MCF 10A (cell line): ENCODE data around the gene CYTH2. TPM values are rescaled to one million over a fixed set of nuclear protein-coding genes. Genes with fewer than 3 reads are reported as not detected.

Experiments used
- BruUV-seq: library from RNA; stranded (reverse); fragments of 400-500 nt; replicated peaks from 2 replicates; lab custom pipeline; 2021; lab: Mats Ljungman, UMichigan
- CTCF ChIA-PET: fragments of 300-600 bp; sonication (Branson Sonifier 250); formaldehyde crosslinking; extraction: SDS; loops from one replicate; lab custom pipeline; 2021; ENCODE audit warnings: antibody characterized with exemption, inconsistent platforms; lab: Yijun Ruan, JAX
- POLR2A ChIA-PET: fragments of 300-600, 350-650 bp; sonication (Branson Sonifier 250); formaldehyde crosslinking; extraction: SDS; loops from one replicate; lab custom pipeline; 2020; ENCODE audit warnings: antibody characterized with exemption, inconsistent platforms; lab: Yijun Ruan, JAX
- DNase-seq: peaks from one replicate; pipeline ENCODE4 v3.0.0-alpha.2; 2018; ENCODE audit not compliant: unreplicated experiment
- H3K27ac Mint-ChIP-seq: one replicate; pipeline ENCODE4 v1.8.0; 2022; ENCODE audit warnings: mild to moderate bottlenecking, low read depth, mixed read lengths; ENCODE audit not compliant: unreplicated experiment
- H3K27me3 Mint-ChIP-seq: one replicate; pipeline ENCODE4 v1.8.0; 2022; ENCODE audit warnings: mixed read lengths; ENCODE audit not compliant: insufficient read depth, unreplicated experiment
- H3K36me3 Mint-ChIP-seq: one replicate; pipeline ENCODE4 v1.8.0; 2022; ENCODE audit warnings: mild to moderate bottlenecking, moderate library complexity, mixed read lengths; ENCODE audit not compliant: insufficient read depth, unreplicated experiment
- H3K4me1 Mint-ChIP-seq: one replicate; pipeline ENCODE4 v1.8.0; 2022; ENCODE audit warnings: mixed read lengths; ENCODE audit not compliant: insufficient read depth, unreplicated experiment
- H3K4me3 Mint-ChIP-seq: one replicate; pipeline ENCODE4 v1.8.0; 2022; ENCODE audit warnings: mild to moderate bottlenecking, moderate library complexity, mixed read lengths; ENCODE audit not compliant: unreplicated experiment
- H3K9me3 Mint-ChIP-seq: one replicate; pipeline ENCODE4 v1.8.0; 2022; ENCODE audit warnings: mixed read lengths; ENCODE audit not compliant: unreplicated experiment
- CTCF ChIP-seq: fragments of 200-600 bp; IDR thresholded peaks from one replicate; pipeline ENCODE4 v1.8.0; 2022; ENCODE audit warnings: antibody characterized with exemption, mild to moderate bottlenecking; ENCODE audit not compliant: unreplicated experiment
- intact Hi-C: fragments of 100-400 bp; cut with micrococcal nuclease; formaldehyde crosslinking; loops from 2 replicates; pipeline ENCODE4 v1.14.1; 2022
- total RNA-seq: library from RNA; stranded (reverse); gene quantifications from 2 replicates; pipeline ENCODE4 v1.2.3, GENCODE V29; 2022

CYTH2 gene
- total RNA-seq, 1 experiment from 2014 or later: 70.3 TPM

DNA sequence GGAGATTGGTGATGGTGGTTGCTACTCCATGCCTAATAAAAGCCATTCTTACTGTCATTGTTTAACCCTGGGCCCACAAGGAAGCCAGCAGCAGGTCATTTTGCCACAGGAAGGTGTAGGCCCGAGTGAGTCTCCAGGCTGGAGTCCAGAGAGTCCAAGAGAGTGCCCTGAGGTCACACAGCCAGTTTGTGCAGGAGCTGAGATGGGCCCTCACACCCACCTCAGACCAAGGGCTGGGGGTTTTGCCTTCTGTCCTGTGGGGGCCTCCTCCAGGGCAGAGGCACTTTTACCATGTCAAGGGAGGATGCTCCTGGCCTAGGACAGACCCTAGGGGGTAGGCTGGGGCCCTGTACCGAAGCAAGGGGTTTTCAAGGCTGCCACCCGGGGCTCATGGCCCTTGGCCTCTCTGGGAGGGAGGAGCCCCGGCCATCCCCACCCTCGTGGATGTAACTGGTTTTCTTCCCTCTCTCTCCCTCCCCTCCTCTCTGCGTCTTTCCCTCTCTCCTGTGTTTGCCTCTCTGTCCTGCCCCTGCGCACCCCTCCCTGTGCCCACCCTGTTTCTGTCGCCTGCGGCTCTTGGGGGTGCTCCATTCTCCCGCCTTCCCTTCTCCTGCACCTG lies 8.0 kb downstream of the CYTH2 start:
- BruUV-seq: no TSS peak
- ChIA-PET POLR2A (no interaction called here), CTCF (interaction anchor here (1.8 kb wide), 1 partner anchor 11 kb away, joined by 6 read pairs; no protein-coding TSS in a partner anchor)
- Mint-ChIP-seq H3K27me3 (no peaks in the 10 kb centered on the region), H3K36me3 (peaks cover 77% of the 10 kb centered on the region), H3K27ac (no peak overlapping the region), H3K4me1 (peaks cover 6% of the 10 kb centered on the region), H3K9me3 (no peaks in the 10 kb centered on the region), H3K4me3 (no peak overlapping the region)
- DNase-seq: no peak
- TF ChIP-seq CTCF: no peak
- intact Hi-C loops: no loop called here

DNA sequence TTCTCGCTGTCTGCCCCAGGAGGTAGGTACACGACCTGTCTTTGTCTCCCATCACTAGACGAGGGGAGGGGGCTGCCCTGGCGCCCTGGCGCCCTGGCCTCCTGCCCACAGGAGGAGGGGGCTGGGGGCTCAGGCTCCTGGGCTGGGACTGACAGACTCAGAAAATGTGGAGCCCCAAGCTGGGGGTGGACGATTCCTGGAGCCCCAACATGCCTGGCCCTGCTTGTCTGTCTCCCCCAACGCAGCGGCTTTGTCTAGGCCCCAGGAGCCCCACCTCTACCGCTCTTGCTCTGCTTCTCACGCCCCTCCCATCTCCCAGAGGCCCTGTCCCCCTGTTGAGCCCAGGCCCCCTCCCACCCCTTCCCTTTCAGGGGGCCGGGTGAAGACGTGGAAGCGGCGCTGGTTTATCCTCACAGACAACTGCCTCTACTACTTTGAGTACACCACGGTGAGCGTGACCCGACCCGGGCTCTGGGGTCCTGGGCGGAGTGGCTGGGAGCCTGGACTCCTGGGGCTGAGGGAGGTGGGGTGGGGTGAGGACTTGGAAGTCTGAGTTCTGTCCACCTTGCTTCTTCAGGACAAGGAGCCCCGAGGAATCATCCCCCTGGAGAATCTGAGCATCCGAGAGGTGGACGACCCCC lies 8.6 kb downstream of the CYTH2 start:
- Mint-ChIP-seq H3K4me1 (peaks cover 6% of the 10 kb centered on the region), H3K36me3 (peaks cover 71% of the 10 kb centered on the region), H3K27ac (no peak overlapping the region), H3K9me3 (no peaks in the 10 kb centered on the region), H3K4me3 (no peak overlapping the region), H3K27me3 (no peaks in the 10 kb centered on the region)
- no TSS peak for BruUV-seq
- ChIA-PET CTCF (no interaction called here), POLR2A (no interaction called here)
- no peak for TF ChIP-seq CTCF
- no peak for DNase-seq
- intact Hi-C loops: no loop called here

GRCh38 chr19:48478339-48479256 lies 9.4 kb downstream of the CYTH2 start:
- DNase-seq: no peak
- TF ChIP-seq CTCF: no peak
- POLR2A ChIA-PET: interaction anchor here (1.2 kb wide), 1 partner anchor 9 kb away, joined by 3 read pairs; no protein-coding TSS in a partner anchor
- Mint-ChIP-seq H3K36me3 (peaks cover 66% of the 10 kb centered on the region), H3K4me1 (peaks cover 6% of the 10 kb centered on the region), H3K27ac (no peak overlapping the region), H3K4me3 (no peak overlapping the region), H3K27me3 (no peaks in the 10 kb centered on the region), H3K9me3 (no peaks in the 10 kb centered on the region)
- CTCF ChIA-PET: interaction anchor here (1.4 kb wide), 1 partner anchor 11 kb away, joined by 3 read pairs; no protein-coding TSS in a partner anchor
- no TSS peak for BruUV-seq
- intact Hi-C loops: no loop called here
